Activated naive CD4-positive, alpha-beta T cell treated with Interleukin-2 at 50 U/mL for 16 hours (primary cell): Measurements from ENCODE around the gene POU3F1.
"Not testable (repeated sequence)": the region's sequence is repeated elsewhere in the genome, so short reads cannot be mapped to it uniquely, and the experiment has no call there.

Experiments used
- DNase-seq: peaks from one replicate; pipeline ENCODE4 v3.0.0-alpha.2; 2020

Gene POU3F1

GRCh38 chr1:38046884-38047602, 450 bp upstream of the POU3F1 start:
- peak; percentile 80 for DNase-seq

GRCh38 chr1:38045401-38046332, 926 bp downstream of the POU3F1 start:
- DNase-seq, result peak; percentile 15

DNA sequence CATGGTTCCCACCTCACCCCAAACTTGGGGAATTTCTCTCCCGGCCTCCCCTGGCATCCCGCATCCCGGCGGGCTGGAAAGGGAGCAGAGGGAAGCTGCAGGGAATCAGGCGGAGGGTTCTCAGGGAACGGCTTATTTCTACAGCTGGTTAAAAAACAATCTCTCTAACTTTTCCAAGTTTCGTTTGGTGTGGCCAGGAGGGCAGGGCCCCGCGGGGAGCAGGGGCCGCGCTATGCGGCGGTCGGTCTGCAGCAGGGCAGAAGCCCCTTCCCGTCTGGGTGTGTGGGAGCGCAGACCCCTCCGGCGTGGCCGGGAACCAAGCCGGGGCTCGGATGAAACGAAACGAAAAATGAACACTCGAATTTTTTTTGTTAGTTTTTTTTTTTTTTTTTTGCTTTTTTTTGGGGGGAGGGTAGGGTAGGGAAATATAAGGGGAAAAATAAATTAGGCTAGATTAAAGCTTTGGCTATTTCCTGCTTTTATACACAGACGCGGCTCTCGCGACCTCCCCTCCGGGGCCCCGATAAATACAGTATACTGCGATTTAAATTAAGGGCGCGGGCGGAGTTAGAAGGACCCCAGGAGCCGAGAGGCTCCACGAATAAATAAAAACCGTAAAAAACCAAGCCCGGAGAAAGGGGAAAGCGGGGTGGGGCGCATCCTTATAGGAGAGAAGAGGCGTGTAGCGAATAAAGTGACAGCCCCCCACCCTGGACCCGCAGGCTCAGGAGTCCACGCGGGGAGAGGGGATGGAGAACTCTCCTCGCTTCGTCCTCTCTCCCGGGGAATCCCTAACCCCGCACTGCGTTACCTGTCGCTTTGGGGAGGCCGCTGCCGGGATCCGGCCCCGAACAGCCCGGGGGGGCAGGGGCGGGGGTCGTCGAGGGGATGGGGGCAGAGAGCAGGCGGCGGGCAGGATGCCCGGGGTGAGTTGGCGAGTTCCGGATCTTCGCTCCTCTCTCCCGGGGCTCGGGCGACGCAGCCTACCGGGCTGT, 2.1 kb downstream of the POU3F1 start:
- no peak for DNase-seq

GRCh38 chr1:38043036-38043747, 3.4 kb downstream of the POU3F1 start:
- no peak for DNase-seq

- no peak for DNase-seq
Measured at GRCh38 chr1:38041936-38042834, 4.4 kb downstream of the POU3F1 start.

DNA sequence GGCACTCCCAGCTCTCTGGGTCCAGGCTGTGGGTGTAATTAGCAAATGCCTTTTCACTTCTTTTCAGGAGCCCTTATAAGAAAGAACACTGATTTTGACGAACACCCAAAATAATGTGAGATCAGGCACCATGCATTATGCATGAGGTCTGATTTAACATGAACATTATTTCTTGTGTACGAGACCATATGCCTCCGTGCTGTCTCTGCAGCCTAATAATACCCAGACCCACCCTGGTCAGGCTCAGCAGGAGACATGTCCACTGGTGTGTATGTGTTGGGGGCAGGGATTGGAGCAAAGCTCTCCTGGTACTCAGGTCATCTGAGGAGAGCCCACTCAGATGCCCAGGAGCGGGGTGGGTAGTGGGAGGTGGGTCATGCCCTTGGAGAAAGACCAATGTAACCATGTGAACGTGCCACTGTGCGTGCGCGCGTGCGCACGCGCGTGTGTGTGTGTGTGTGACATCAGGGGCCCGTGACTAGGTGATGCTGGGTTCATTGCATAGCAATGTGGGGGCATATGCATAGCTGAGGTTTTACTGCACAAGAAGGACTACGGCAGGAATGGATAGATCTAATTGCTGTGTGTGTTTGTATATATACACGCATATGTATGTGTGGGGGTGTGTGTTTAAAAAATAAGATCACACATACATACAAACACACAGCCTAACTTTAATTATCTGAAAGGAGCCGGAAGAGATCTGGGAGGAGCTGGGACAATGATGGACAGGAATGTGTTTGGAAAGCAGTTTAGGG, 7.1 kb downstream of the POU3F1 start:
- no peak for DNase-seq

GRCh38 chr1:38038861-38039260, 7.7 kb downstream of the POU3F1 start:
- DNase-seq, result no peak

DNA sequence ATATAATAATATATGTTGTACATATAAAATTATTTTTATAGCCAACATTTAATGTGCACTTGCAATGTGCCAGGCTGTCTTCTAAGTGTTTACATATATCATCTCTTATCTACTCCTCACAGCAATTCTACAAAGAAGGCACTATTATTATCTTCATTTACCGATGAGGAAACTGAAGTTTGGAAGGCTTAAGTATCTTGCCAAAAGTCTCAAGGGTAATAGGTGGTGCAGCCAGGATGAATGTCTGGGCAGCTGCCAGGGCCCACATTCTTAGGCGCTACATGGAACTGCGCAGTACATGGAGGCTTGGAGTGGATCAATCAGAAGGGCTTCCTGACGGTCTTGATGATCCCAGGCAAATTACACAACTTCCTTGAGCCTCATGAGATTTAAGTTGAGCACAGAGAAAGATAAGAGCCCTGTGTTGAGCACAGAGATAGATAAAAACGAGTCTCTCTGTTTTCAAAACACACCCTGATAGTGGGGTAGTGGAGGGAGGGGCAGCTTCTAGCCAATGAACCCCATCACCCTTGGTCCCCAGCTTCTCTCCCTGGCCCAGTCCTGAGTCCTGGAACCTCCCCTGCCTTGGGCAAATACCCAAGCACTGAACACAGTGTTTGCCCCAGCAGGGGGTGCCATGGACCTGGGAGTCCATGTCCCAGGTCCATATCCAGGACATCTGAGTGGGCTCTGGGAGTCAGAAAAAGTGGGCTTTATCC, 9.2 kb downstream of the POU3F1 start:
- no peak for DNase-seq

GRCh38 chr1:38034871-38035270, 11.7 kb downstream of the POU3F1 start:
- DNase-seq, result no peak

DNA sequence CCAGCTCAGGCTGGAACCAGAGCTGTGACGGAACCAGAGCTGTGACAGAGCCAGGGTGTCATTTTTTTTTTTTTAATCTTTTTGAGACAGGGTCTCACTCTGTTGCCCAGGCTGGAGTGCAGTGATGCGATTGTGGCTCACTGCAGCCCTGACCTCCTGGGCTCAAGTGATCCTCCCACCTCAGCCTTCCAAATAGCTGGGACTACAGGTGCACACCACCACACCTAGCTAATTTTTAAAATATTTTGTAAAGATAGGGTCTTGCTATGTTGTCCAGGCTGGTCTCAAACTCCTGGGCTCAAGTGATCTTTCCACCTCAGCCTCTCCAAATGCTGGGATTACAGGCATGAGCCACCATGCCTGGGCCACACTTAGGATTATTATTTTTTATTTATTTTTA, 13.6 kb downstream of the POU3F1 start:
- not testable (repeated sequence) for DNase-seq

GRCh38 chr1:38031513-38031866, 15.1 kb downstream of the POU3F1 start:
- no peak for DNase-seq

- peak; percentile 9 for DNase-seq
Measured at GRCh38 chr1:38030596-38031512, 15.7 kb downstream of the POU3F1 start.

DNA sequence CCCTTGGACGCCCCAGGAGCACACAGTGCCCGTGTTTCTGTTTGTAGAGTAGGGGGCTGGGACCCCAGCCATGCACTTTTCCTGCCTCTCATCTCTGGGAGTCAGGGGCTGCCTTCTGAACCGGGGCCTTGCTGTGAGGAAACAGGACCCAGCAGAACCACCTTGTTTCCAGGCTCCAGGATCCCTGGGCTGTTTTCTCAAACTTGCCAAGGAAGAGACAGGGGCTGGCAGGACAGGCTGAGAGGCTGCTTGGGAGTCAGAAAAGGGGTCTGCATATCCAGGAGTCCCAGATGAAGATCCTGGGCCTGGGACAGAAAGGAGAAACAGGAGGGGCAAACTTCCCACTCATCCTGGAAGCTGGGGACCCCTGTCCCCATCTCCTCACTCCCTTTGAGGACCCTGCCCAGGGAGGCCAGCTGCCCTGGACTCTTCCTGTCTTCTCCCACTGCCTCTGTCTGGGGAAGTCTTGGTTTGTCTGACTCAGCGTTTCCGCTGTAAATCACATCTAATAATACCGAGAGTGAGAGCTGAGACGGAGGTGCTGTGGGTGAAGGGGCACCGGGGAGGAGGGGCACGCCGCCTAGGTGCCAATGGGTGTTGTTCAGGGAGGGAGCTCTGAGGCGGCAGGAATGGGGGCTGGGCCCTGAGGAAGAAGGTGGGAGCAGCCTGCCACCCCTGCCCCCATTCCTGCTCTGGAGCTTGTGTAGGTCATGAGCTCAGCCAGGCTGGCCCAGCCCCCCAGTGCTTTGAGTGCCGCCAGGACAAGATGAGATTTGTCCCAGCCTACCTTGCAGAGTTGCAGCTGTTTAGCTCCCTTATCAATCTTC, 16.7 kb downstream of the POU3F1 start:
- DNase-seq, result peak; percentile 82

DNA sequence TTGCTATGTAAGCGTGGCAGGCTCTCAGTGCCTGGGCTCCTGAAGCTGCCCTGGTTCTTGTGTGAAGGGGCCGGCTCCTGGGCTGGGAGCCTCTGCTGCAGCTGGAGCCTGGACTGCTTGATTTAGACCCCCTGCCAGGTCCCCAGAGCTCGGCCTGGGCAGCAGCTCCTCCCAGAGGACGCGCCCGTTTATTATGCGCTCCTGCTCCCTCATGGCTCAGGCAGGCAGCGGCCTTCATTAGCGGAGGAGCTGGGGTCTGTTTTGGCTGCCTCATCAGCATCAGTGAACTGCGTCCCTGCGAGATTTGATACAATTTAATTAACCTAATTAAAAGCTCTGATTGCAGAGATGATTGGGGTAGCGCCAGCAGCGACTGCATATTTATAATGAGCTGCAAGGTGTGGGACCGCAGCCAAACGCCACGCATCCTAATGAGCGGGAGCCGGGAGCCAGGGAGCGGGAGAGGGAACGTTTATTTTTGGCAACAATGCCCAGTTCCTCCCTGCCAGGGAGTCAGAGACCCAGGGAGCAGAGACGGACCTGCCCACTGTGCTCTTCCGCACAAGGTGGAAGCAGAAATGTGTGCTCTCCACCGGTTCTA, 17.4 kb downstream of the POU3F1 start:
- DNase-seq, result no peak

- no peak for DNase-seq
Measured at GRCh38 chr1:38028671-38029070, 17.9 kb downstream of the POU3F1 start.

GRCh38 chr1:38028105-38028591, 18.4 kb downstream of the POU3F1 start:
- DNase-seq, result peak; percentile 79
